Dermis microvascular lymphatic vessel endothelial cell (primary cell): ENCODE data around the gene ACP4. TPM values are rescaled to one million over a fixed set of nuclear protein-coding genes. Genes with fewer than 3 reads are reported as not detected.

Source experiments
- DNase-seq, 2 donors: peaks; one replicate each; pipeline versions ENCODE4 v3.0.0 to v3.0.0-alpha.2; 2010; ENCODE audit warnings: low read depth in 2 of 2
- total RNA-seq: library from RNA; depleted of rRNA; stranded (reverse); fragments of >200 nt; gene quantifications from 2 replicates; pipeline ENCODE4 v1.2.1, GENCODE V29; 2014

The ACP4 gene
- total RNA-seq, 1 donor from 2014 or later: not detected

DNA sequence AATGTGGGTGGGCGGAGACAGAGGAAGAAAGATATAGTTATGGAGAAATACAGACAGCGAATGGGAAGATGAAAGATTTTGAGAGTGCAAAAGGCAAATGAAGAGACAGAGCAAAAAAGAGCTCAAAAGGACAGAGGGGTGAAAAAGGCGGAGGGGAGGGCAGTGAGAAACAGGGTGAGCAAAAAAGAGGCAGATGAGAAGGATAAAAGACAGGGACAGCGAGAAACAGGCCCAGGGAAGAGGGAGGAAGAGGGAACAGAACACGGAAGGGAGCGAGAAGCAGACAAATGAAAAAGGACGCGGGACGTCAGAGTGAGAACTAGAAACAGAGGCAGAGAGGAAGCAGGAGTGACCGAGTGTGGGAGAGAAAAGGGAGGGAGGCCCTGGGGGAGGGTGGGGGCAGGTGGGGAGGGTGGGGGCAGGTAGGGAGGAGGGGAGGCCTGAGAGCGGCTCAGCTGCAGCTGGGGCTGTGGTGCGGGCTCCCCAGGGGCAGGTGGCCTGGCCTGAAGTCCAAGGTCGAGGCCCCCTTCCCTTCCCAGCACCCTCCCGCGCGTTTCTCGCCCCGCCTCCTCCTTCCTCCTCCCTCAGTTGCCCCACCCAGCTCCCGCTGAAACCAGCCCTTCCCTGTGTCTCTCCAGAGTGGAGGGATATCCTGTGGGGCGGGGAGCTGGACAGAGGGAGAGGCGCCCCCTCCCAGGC is 30.5 kb downstream of the ACP4 start:
- no peak for DNase-seq

GRCh38 chr19:50821248-50821612 is 31.0 kb downstream of the ACP4 start:
- DNase-seq: no peak

GRCh38 chr19:50821622-50822021 is 31.4 kb downstream of the ACP4 start:
- no peak for DNase-seq

GRCh38 chr19:50822661-50823208 is 32.5 kb downstream of the ACP4 start:
- DNase-seq: no peak

DNA sequence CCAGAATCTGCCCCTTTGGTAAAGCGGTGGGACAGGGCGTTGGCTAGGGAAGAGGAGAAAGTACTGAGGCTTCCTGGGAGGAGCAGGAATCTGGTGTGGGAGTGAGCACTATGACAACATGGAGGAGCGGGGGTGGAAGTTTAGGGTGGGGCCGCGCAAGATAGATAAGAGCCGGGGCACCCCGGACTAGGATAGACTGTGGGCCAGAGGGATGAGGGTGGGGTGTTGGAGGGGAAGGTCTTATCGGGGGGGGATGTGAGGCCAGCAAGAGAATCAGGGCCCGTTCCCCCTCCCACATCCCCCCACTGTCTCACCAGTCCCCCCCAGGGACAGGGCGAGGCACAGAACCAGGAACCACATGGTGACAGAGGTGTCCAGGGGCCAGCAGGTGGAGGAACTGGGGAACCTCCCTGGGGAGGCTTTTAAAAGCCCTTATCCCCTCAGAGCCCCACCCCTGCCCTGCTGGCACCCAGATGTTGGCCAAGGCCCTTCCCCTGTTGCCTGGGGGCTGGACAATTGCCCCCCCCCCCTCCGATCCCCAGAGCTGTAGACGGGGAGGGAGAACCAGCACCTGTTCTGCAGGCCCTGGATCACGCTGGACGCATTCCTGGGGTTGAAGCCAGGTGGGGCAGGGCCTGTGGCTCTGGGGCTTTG is 33.3 kb downstream of the ACP4 start, which contains the start of gene KLK1:
Gene KLK1 (minus strand): TSS at position 399 of the 654 bp plus-strand sequence. CDS start 39 bp downstream, at position 360.
- no peak for DNase-seq

DNA sequence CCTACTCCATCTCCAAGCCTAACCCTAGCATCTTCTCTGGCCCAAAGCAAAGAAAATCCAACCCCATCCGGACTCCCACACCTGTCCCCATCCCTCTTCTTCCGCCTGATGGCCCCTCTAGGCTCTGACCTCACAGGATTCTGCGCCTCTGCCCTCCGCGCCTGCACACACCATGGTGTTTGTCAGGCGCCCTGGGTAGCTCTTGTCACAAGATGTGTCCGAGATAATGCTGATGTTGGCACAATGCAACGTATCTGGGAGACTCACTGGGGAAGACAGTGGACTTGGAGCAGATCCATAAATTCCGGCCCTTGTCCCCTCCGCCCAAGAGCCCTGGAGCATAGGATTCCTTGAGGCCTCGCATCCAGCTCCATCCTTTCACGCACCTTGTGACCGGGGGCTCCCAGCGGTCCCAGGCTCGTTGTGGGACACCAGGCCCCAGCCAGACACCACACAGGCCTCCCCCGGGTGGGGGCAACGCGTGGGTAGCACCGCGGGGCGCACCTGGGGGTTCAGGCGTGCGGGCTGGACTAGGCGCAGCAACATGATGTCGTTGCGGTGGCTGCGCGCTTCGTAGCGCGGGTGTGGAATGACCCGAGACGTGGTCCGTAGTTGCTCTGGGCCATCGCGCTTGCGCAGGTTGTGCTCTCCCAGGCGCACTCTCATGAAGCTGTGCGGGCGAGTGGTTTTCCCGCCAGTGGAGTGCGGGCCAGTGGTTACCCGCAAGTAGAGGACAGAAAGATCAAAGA is 36.5 kb downstream of the ACP4 start:
- DNase-seq: no peak

DNA sequence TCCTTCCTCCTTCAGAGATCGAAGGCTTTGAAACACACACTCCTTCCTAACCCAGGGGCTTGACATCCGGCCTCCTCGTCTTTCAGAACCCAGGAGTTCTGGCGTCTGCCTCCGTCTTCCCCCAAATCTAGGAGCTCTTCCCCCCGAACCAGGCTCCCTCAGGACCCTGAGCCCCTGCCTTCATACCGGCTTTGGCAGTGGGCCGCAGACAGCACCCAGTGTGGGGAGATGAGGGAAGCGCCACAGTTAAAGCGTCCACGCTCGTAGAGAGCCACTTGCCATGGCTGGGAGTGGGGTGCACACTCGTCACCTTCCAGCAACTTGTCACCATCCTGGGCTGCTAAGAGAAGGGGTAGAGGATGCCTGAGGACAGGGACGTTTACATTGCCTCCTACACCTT is 37.3 kb downstream of the ACP4 start:
- DNase-seq: no peak

DNA sequence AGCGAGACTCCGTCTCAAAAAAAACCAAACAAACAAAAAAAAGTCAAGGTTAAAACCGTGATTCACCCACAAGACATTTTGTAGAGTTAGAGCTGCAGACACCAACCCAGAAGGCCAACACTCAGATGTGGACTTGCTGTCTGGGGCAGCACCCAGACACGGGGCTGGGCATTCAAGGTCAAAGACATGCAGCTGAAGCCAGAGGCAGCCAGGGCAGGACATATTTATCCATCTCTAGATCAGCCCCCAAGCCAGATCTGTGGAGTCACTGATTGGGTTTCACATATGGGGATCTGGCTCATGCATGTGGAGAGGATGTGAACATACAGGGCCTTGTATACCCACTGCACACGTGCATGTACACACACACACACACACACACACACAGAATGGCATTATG is 39.6 kb downstream of the ACP4 start:
- no peak for DNase-seq

- no peak for DNase-seq
Measured at GRCh38 chr19:50830266-50831025, 40.2 kb downstream of the ACP4 start.

GRCh38 chr19:50831026-50831396 is 40.8 kb downstream of the ACP4 start:
- DNase-seq: no peak

DNA sequence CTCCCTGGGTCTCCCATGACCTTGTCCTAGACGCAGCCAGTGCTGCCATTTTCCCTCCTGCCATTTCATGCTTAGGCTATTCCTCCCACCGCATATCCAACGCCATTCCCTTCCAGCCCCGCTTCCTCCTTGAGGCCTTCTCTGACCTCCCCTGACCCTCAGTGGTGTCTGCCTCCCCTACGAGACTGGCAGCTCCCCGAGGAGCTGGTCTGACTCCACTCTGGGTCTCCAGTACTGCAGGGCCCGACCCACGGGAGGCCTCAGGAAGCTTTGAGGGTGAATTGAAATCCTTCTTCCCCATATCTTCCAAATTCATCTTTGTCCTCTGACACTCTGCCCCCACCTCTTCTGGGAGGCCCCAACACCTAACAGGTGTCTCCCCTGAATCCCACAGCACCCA is 42.5 kb downstream of the ACP4 start:
- DNase-seq: no peak

DNA sequence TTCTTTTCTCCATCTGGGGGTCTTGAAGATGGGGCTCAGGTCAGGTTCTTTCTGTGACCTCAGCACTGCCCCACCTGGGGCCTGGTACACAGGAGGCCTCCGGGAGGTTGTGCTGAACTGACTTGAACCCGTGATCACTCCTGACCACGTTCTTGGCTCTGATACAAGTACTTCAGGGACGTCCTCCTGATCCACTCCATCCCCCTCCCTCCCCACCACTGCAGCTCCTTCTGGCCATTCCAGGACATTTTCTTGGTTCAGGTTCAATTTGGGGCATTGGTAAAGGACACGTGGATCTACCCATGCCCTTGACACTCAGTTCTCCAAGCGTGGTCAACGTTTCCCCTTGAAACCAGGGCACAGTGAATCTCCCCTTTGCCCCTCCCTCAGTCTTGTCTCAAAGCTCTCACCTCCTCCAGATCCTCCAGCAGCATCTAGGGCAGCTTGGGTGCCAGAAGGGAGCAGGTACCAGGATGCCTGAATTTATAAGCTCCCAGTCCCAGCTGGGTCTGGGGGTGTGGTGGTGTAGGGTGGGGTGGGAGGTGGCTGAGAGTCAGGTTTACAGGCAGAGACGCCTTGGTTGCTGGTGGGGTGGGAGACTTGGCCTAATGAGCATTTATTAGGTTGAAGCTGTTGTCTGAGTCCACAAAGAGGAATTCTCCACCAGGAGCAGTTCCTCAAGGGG is 43.0 kb downstream of the ACP4 start, which contains the start of gene KLK15:
Gene KLK15 (minus strand): TSS at position 458 of the 685 bp plus-strand sequence. CDS start 2,082 bp downstream, outside the sequence.
- DNase-seq: no peak

DNA sequence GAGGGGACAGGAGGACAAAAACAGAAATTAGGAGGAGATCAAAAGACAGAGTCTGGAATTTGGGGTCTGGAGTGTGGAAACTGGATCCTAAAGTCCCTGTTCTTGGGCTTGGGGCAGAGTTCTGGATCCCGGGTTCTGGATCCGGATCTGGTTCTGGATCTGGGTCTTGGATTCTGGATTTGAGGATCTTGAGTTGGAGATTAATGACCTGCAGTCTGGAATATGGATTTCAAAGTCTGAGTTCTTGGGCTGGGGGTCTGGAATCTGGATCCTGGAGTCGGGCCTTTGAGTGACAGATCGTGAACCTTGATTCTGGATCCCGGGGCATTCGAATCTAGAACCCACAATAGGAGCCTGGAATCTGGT is 43.6 kb downstream of the ACP4 start:
- DNase-seq: no peak

- no peak for DNase-seq
Measured at GRCh38 chr19:50835103-50835784, 45.0 kb downstream of the ACP4 start.

- peak; percentile 15 to 65 for DNase-seq
Measured at GRCh38 chr19:50835785-50836542, 45.7 kb downstream of the ACP4 start.

DNA sequence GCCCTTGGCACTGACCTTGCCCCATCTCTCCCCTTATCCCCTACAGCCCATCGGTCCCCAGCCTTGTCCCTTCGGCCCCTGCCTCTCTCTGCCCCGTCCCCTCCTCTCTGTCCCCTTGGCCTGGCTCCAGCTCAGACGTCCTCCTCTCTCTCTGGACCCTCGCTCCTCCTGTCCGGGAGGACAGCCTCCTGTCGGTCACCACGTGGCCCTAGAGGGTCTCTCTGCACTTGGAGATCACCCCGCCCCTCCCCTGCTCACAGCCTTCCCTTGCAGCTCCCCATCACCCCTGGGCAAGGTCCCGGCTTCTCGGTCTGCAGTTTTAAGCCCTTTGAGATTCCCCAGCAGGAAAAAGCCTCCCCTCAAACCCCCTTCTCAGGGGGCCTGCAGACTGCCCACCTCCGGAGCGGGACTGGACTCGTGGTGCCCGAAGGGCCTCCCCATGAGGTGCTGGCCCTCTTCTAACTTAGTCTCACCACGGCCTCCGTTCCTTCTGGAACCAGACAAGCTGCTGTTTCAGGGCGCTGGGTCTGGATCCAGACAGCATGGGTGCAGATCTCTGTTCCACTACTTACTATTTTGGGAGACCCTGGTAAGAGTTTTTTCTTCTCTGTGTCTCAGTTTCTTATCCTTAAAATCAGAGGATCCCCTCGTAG is 46.5 kb downstream of the ACP4 start:
- DNase-seq: no peak

GRCh38 chr19:50837300-50837699 is 47.1 kb downstream of the ACP4 start:
- DNase-seq: no peak

DNA sequence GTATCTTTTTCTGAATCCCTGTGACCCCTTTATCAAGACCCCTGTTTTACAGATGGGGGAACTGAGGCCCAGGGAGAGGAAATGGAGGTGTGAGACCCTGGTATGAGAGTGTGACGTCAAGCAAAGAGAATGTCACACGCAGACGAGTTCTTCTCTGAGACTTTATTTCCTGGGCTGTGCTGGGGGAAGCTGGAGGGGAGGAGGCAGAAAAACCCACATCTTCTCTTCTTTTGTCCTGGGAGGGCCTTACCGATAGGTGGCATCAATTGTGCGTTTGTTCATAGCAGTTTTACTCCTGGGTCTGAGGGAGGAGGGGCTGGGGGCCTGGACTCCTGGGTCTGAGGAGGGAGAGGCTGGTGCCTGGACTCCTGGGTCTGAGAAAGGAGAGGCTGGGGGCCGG is 48.0 kb downstream of the ACP4 start:
- no peak for DNase-seq
